Kidney (tissue), 14 donors: ENCODE results near the gene RIN2. TPM values are rescaled to one million over a fixed set of nuclear protein-coding genes. Genes with fewer than 3 reads are reported as not detected.

Source experiments
- DNase-seq, 5 donors: peaks; one replicate each; pipeline ENCODE4 v3.0.0-alpha.2; 2013 to 2020
- FAIRE-seq: peaks from 2 replicates; lab custom pipeline; 2012; peaks lifted over from hg19 to GRCh38; lab: Jason Lieb, UNC
- H3K27ac ChIP-seq, 2 donors: one replicate each; pipeline ENCODE4 v1.7.0; 2013; ENCODE audit warnings: low read depth in 2 of 2, low read length in 2 of 2, inconsistent platforms in 1 of 2
- H3K27me3 ChIP-seq: one replicate; pipeline ENCODE4 v1.7.1; 2013; ENCODE audit warnings: low read length, inconsistent platforms; ENCODE audit not compliant: control insufficient read depth, insufficient read depth
- H3K36me3 ChIP-seq, 3 donors: one replicate each; pipeline versions ENCODE4 v1.7.0 to v1.7.1; 2013; ENCODE audit warnings: low read length in 3 of 3, control low read depth in 1 of 3, inconsistent platforms in 1 of 3; ENCODE audit not compliant: insufficient read depth in 3 of 3, control insufficient read depth in 2 of 3
- H3K4me1 ChIP-seq, 3 donors: one replicate each; pipeline versions ENCODE4 v1.7.0 to v1.7.1; 2013; ENCODE audit warnings: low read length in 3 of 3, inconsistent platforms in 1 of 3, low read depth in 1 of 3; ENCODE audit not compliant: control insufficient read depth in 2 of 3, insufficient read depth in 2 of 3
- H3K4me3 ChIP-seq, 3 donors: one replicate each; pipeline versions ENCODE4 v1.7.0 to v1.8.1; 2013; ENCODE audit warnings: low read length in 3 of 3, control low read depth in 1 of 3, inconsistent platforms in 1 of 3
- H3K9ac ChIP-seq, 3 donors: one replicate each; pipeline versions ENCODE4 v1.7.0 to v1.7.1; 2013; ENCODE audit warnings: low read length in 3 of 3, control low read depth in 1 of 3, inconsistent platforms in 1 of 3
- H3K9me3 ChIP-seq, 3 donors: one replicate each; pipeline versions ENCODE4 v1.7.0 to v1.7.1; 2013; ENCODE audit warnings: low read length in 3 of 3, control low read depth in 1 of 3, inconsistent platforms in 1 of 3; ENCODE audit not compliant: control insufficient read depth in 2 of 3, insufficient read depth in 1 of 3
- CTCF ChIP-seq: IDR thresholded peaks from 3 replicates; pipeline ENCODE4 v1.5.1; 2012; ENCODE audit warnings: mild to moderate bottlenecking, moderate library complexity, borderline replicate concordance; ENCODE audit not compliant: insufficient read depth; ENCODE audit errors: extremely low read depth
- intact Hi-C: fragments of 100-400 bp; cut with DNase I; formaldehyde crosslinking; loops from one replicate; pipeline ENCODE4 v1.11.1; 2022
- polyA plus RNA-seq: library from polyadenylated mRNA; stranded (reverse); fragments of 350-450 nt; fragmentation: Illumina TruSeq; extraction: RNeasy Lipid Tissue Mini Kit (QIAGEN cat#74804); gene quantifications from one replicate; pipeline ENCODE4 v1.2.3, GENCODE V29; 2014; ENCODE audit warnings: low read depth, low replicate concordance; ENCODE audit not compliant: insufficient read depth
- total RNA-seq: library from RNA; stranded (reverse); fragmentation: NEBNext Ultra II Directional; extraction: Animal tissue kit (Norgen Biotek cat#: 25700); gene quantifications from one replicate; pipeline ENCODE4 v1.2.1, GENCODE V29; 2021
- donor health status: control.
- donor health status: control.
- donor health status: control.
- donor health status: control.
- donor health status: control.
- donor health status: DM: yes; HTN: yes; CAD: no.
- donor health status: Normal renal cell carcinoma (clear cell type).

The RIN2 gene
- total and polyA plus RNA-seq, 2 donors from 2014 or later = 20.2 to 109 TPM

DNA sequence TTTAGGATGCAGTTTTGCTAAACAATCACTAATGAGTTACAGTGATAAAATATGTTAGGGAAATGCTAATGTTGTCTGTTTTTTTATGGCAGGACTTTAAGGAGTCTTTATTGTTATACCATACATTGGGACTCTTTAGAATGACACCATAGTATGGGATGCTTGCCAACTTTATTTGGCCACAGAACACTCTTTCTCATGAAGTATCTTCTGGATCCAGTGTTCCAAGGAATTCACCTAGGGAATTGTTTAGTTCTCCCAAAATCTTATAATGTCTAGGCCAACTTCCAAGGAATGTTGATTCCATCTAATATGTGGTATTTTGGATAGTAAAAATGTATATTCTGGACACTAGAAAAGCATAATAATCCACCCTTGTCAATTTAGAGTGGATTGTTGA, 3.3 kb downstream of the RIN2 start:
- no peaks in the 10 kb centered on the region for H3K36me3 ChIP-seq
- H3K27me3 ChIP-seq = no peaks in the 10 kb centered on the region
- no peak for TF ChIP-seq CTCF
- intact Hi-C loops = no loop called here
- peaks cover 0 to 20% (median 13%) of the 10 kb centered on the region in 3 donors for H3K4me1 ChIP-seq
- FAIRE-seq (no peak), DNase-seq (no peak)
- H3K9ac ChIP-seq = no peak overlapping the region
- H3K9me3 ChIP-seq = no peaks in the 10 kb centered on the region
- H3K27ac ChIP-seq = no peak overlapping the region
- no peak overlapping the region for H3K4me3 ChIP-seq

DNA sequence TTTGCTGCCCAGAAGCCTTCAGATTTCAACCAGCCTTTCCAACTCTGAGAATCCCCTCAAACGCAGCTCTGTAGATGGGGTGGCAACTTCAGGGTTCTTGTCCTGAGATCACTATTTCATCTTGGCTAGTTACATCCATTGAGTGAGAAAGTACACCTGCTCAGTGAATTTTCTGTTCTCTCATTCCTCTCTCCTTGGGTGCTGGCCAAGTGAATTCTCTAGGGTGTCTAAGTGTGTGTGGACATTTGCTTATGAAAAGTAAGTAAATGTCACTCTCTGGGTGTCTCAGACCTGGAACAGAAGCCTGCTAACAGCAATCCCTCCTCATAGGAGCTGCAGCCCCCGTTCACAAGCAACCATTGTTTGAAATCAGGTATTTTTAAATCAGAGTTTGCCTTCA, 3.8 kb downstream of the RIN2 start:
- Histone ChIP-seq H3K9ac (no peak overlapping the region), H3K27ac (no peak overlapping the region), H3K4me1 (peaks cover 0 to 18% (median 12%) of the 10 kb centered on the region in 3 donors), H3K9me3 (no peaks in the 10 kb centered on the region), H3K4me3 (no peak overlapping the region), H3K36me3 (no peaks in the 10 kb centered on the region), H3K27me3 (no peaks in the 10 kb centered on the region)
- no peak for TF ChIP-seq CTCF
- DNase-seq = no peak
- intact Hi-C loops = no loop called here
- no peak for FAIRE-seq

DNA sequence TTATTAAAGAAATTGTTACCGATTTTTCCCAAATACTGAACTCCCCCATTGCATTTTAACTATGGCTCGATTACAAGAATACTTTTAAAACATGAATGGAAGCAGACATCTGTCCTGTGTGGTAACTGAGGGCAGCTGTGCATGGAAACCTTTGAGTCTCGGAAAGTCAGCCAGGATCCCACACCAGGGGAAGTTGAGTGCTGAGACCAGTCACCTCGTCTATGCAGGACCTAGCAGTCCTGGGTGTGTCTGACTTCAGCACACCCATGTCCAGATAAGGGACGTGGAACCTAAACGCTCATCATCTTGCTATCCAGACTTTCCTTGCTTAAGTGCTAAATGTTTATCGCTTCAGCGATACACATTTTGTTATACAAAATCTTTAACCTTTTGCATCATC, 6.1 kb downstream of the RIN2 start:
- intact Hi-C loops = no loop called here
- no peak overlapping the region for H3K27ac ChIP-seq
- no peak for FAIRE-seq

More for the DNA sequence above, 6.1 kb downstream of the RIN2 start:
- no peaks in the 10 kb centered on the region for H3K36me3 ChIP-seq
- no peaks in the 10 kb centered on the region for H3K9me3 ChIP-seq
- TF ChIP-seq CTCF = no peak
- no peaks in the 10 kb centered on the region for H3K27me3 ChIP-seq
- no peak overlapping the region for H3K9ac ChIP-seq
- H3K4me3 ChIP-seq = no peak overlapping the region
- no peak for DNase-seq
- peaks cover 0 to 16% (median 11%) of the 10 kb centered on the region in 3 donors for H3K4me1 ChIP-seq
